Measurements from ENCODE around the gene TAF6L. TPM values are rescaled to one million over a fixed set of nuclear protein-coding genes. Genes with fewer than 3 reads are reported as not detected.

TAF6L gene
- total and polyA plus RNA-seq, 5 experiments from 2014 or later: 8.7 to 34.9 (median 10.8) TPM

- DNase-seq: peak in 2 of 10 donors; percentile 18 to 42
- POLR2A ChIA-PET: interaction anchor here (0.7 to 12.0 kb wide), 16 partner anchors 8 to 237 kb away, joined by 3 to 314 read pairs (median 6); partner anchors contain the start of genes HNRNPUL2, NXF1, ROM1 and SLC3A2
- Mint-ChIP-seq H3K9me3 (no peaks in the 10 kb centered on the region), H3K4me1 (peaks cover 16 to 54% (median 47%) of the 10 kb centered on the region in 4 donors), H3K36me3 (peaks cover 0 to 65% (median 19%) of the 10 kb centered on the region in 3 donors), H3K27me3 (no peaks in the 10 kb centered on the region), H3K4me3 (peak overlapping the region; percentile 83 to 96 (median 89)), H3K27ac (peak overlapping the region; percentile 85 to 97 (median 95))
- peak; percentile 7 to 9 for ATAC-seq
Observed at GRCh38 chr11:62792202-62792575, 21.0 kb downstream of the TAF6L start.

GRCh38 chr11:62794201-62794775 is 23.1 kb downstream of the TAF6L start:
- DNase-seq (no peak), ATAC-seq (no peak)
- Mint-ChIP-seq H3K27me3 (no peaks in the 10 kb centered on the region), H3K9me3 (no peaks in the 10 kb centered on the region), H3K36me3 (peaks cover 0 to 81% (median 27%) of the 10 kb centered on the region in 3 donors), H3K4me1 (peaks cover 15 to 37% (median 35%) of the 10 kb centered on the region in 4 donors), H3K27ac (peak overlapping the region in 7 of 10 donors; percentile 3 to 75 (median 52)), H3K4me3 (peak overlapping the region in 2 of 10 donors; percentile 9 to 36)
- POLR2A ChIA-PET: interaction anchor here (0.7 to 12.0 kb wide), 8 partner anchors 10 to 67 kb away, joined by 3 to 314 read pairs (median 9); partner anchors contain the start of genes HNRNPUL2, NXF1, POLR2G and WDR74

GRCh38 chr11:62796281-62796680 is 25.1 kb downstream of the TAF6L start:
- DNase-seq (no peak), ATAC-seq (no peak)
- Mint-ChIP-seq H3K4me1 (peaks cover 12 to 18% (median 16%) of the 10 kb centered on the region in 4 donors), H3K4me3 (no peak overlapping the region), H3K27me3 (no peaks in the 10 kb centered on the region), H3K36me3 (peaks cover 0 to 86% (median 28%) of the 10 kb centered on the region in 3 donors), H3K27ac (peak overlapping the region in 1 of 10 donors; percentile 20), H3K9me3 (no peaks in the 10 kb centered on the region)
- POLR2A ChIA-PET: interaction anchor here (0.6 to 3.2 kb wide), 8 partner anchors 8 to 131 kb away, joined by 3 to 23 read pairs (median 8); partner anchors contain the start of genes C11orf98, CSKMT, NXF1 and TMEM179B

- Mint-ChIP-seq H3K9me3 (no peaks in the 10 kb centered on the region), H3K27me3 (no peaks in the 10 kb centered on the region), H3K4me3 (no peak overlapping the region), H3K4me1 (peaks cover 14 to 23% (median 19%) of the 10 kb centered on the region in 4 donors), H3K27ac (peak overlapping the region in 3 of 10 donors; percentile 21 to 58 (median 22)), H3K36me3 (peaks cover 0 to 87% (median 28%) of the 10 kb centered on the region in 3 donors)
- POLR2A ChIA-PET: interaction anchor here (1.9 to 2.5 kb wide), 2 partner anchors 9 to 82 kb away, joined by 6 to 9 read pairs; partner anchors contain the start of gene SLC3A2
- no peak for ATAC-seq
- DNase-seq: no peak
Observed at GRCh38 chr11:62799486-62799885, 28.3 kb downstream of the TAF6L start.

- Mint-ChIP-seq H3K4me1 (peaks cover 18 to 30% (median 26%) of the 10 kb centered on the region in 4 donors), H3K27ac (peak overlapping the region in 1 of 10 donors; percentile 25), H3K27me3 (no peaks in the 10 kb centered on the region), H3K36me3 (peaks cover 0 to 73% (median 18%) of the 10 kb centered on the region in 3 donors), H3K9me3 (no peaks in the 10 kb centered on the region), H3K4me3 (peak overlapping the region in 1 of 10 donors; percentile 24)
- ATAC-seq (no peak), DNase-seq (no peak)
- POLR2A ChIA-PET: interaction anchor here (0.6 to 2.7 kb wide), 9 partner anchors 12 to 194 kb away, joined by 3 to 10 read pairs (median 4); partner anchors contain the start of genes SLC3A2, TEX54 and WDR74
Observed at GRCh38 chr11:62801071-62801470, 29.9 kb downstream of the TAF6L start.

GRCh38 chr11:62804310-62805075 is 33.3 kb downstream of the TAF6L start:
- peak overlapping the region; percentile 93 to 100 (median 99) for H3K4me3 Mint-ChIP-seq
- DNase-seq (no peak), ATAC-seq (peak in 1 of 2 donors; percentile 0)
- no peaks in the 10 kb centered on the region for H3K9me3 Mint-ChIP-seq
- peak overlapping the region; percentile 93 to 100 (median 96) for H3K27ac Mint-ChIP-seq
- POLR2A ChIA-PET: interaction anchor here (0.7 to 5.3 kb wide), 14 partner anchors 9 to 133 kb away, joined by 3 to 48 read pairs (median 4); partner anchors contain the start of genes SLC3A2, STX5, TAF6L and TEX54
- H3K4me1 Mint-ChIP-seq: peaks cover 14 to 40% (median 29%) of the 10 kb centered on the region in 4 donors
- no peaks in the 10 kb centered on the region for H3K27me3 Mint-ChIP-seq
- peaks cover 0 to 42% (median 6%) of the 10 kb centered on the region in 3 donors for H3K36me3 Mint-ChIP-seq

- ATAC-seq (peak; percentile 85 to 86), DNase-seq (peak; percentile 90 to 98 (median 97))
- Mint-ChIP-seq H3K36me3 (peaks cover 0 to 34% (median 6%) of the 10 kb centered on the region in 3 donors), H3K4me3 (peak within 1 kb of the TSS; percentile 93 to 100 (median 99)), H3K4me1 (peaks cover 11 to 40% (median 29%) of the 10 kb centered on the region in 4 donors), H3K9me3 (no peaks in the 10 kb centered on the region), H3K27me3 (no peaks in the 10 kb centered on the region), H3K27ac (peak within 1 kb of the TSS; percentile 94 to 100 (median 98))
- POLR2A ChIA-PET: interaction anchor here (0.5 to 5.3 kb wide), 27 partner anchors 10 to 204 kb away, joined by 3 to 48 read pairs (median 5); partner anchors contain the start of genes BSCL2, C11orf98, CSKMT and GNG3
Observed at GRCh38 chr11:62805076-62805892, 34.1 kb downstream of the TAF6L start, which contains the start of gene NXF1. Gene NXF1 (minus strand): TSS chr11:62805440. CDS start chr11:62805356, 84 bp downstream.

- Mint-ChIP-seq H3K27me3 (no peaks in the 10 kb centered on the region), H3K4me3 (peak overlapping the region; percentile 93 to 100 (median 99)), H3K36me3 (peaks cover 0 to 30% (median 6%) of the 10 kb centered on the region in 3 donors), H3K27ac (peak overlapping the region; percentile 94 to 100 (median 98)), H3K4me1 (peaks cover 11 to 40% (median 29%) of the 10 kb centered on the region in 4 donors), H3K9me3 (no peaks in the 10 kb centered on the region)
- DNase-seq (peak in 1 of 10 donors; percentile 7), ATAC-seq (peak; percentile 7 to 8)
- POLR2A ChIA-PET: interaction anchor here (0.5 to 5.3 kb wide), 23 partner anchors 10 to 205 kb away, joined by 3 to 48 read pairs (median 4); partner anchors contain the start of genes BSCL2, C11orf98, CSKMT and GNG3
Observed at GRCh38 chr11:62805961-62806441, 34.8 kb downstream of the TAF6L start.

GRCh38 chr11:62806611-62807121 is 35.5 kb downstream of the TAF6L start:
- Mint-ChIP-seq H3K4me1 (peaks cover 12 to 40% (median 28%) of the 10 kb centered on the region in 4 donors), H3K36me3 (peaks cover 0 to 24% (median 4%) of the 10 kb centered on the region in 3 donors), H3K4me3 (peak overlapping the region in 6 of 10 donors; percentile 94 to 100 (median 100)), H3K27ac (peak overlapping the region in 7 of 10 donors; percentile 41 to 100 (median 97)), H3K27me3 (no peaks in the 10 kb centered on the region), H3K9me3 (no peaks in the 10 kb centered on the region)
- no peak for ATAC-seq
- DNase-seq: no peak
- POLR2A ChIA-PET: interaction anchor here (0.9 to 5.3 kb wide), 16 partner anchors 9 to 127 kb away, joined by 3 to 48 read pairs (median 10); partner anchors contain the start of genes BSCL2, GNG3, HNRNPUL2 and POLR2G

- POLR2A ChIA-PET: interaction anchor here (0.7 to 1.0 kb wide), 4 partner anchors 14 to 1964 kb away, joined by 4 to 5 read pairs (median 5); no protein-coding TSS in a partner anchor
- ATAC-seq (no peak), DNase-seq (no peak)
- peaks cover 0 to 14% (median 0%) of the 10 kb centered on the region in 3 donors for H3K36me3 Mint-ChIP-seq
- H3K27ac Mint-ChIP-seq: peak overlapping the region in 6 of 10 donors; percentile 6 to 83 (median 41)
- H3K27me3 Mint-ChIP-seq: no peaks in the 10 kb centered on the region
- peaks cover 1 to 14% (median 6%) of the 10 kb centered on the region in 4 donors for H3K4me1 Mint-ChIP-seq
- no peaks in the 10 kb centered on the region for H3K9me3 Mint-ChIP-seq
- H3K4me3 Mint-ChIP-seq: no peak overlapping the region
Observed at GRCh38 chr11:62810748-62811147, 39.6 kb downstream of the TAF6L start.

All from naive thymus-derived CD8-positive, alpha-beta T cell (primary cell).